Ascending aorta (tissue), 2 donors: ENCODE results near the gene CSMD2. TPM values are rescaled to one million over a fixed set of nuclear protein-coding genes. Genes with fewer than 3 reads are reported as not detected.
"Not testable (repeated sequence)": the region's sequence is repeated elsewhere in the genome, so short reads cannot be mapped to it uniquely, and the experiment has no call there.

Source experiments
- DNase-seq, 2 donors: peaks; one replicate each; pipeline ENCODE4 v3.0.0-alpha.2; 2019; ENCODE audit warnings: low spot score in 2 of 2
- H3K27ac ChIP-seq, 2 donors: fragments of 200-600 bp; sonication (generic); one replicate each; pipeline ENCODE4 v1.5.1; 2016 to 2017; ENCODE audit warnings: mild to moderate bottlenecking in 1 of 2
- H3K27me3 ChIP-seq: fragments of 200-600 bp; sonication (generic); one replicate; pipeline ENCODE4 v1.5.1; 2017
- H3K36me3 ChIP-seq, 2 donors: fragments of 200-600 bp; sonication (generic); one replicate each; pipeline ENCODE4 v1.5.1; 2016
- H3K4me1 ChIP-seq, 2 donors: fragments of 200-600 bp; sonication (generic); one replicate each; pipeline ENCODE4 v1.5.1; 2016 to 2017; ENCODE audit warnings: mild to moderate bottlenecking in 1 of 2
- H3K4me3 ChIP-seq, 2 donors: fragments of 200-600 bp; sonication (generic); one replicate each; pipeline ENCODE4 v1.5.1; 2016 to 2017; ENCODE audit warnings: mild to moderate bottlenecking in 1 of 2
- H3K9me3 ChIP-seq, 2 donors: fragments of 200-600 bp; sonication (generic); one replicate each; pipeline ENCODE4 v1.5.1; 2016
- intact Hi-C: fragments of 100-400 bp; cut with DNase I; formaldehyde crosslinking; loops from one replicate; pipeline ENCODE4 v1.15.1; 2023
- total RNA-seq: library from RNA; depleted of rRNA; stranded (reverse); fragments of >200 nt; gene quantifications from one replicate; pipeline ENCODE4 v1.1.0, GENCODE V29; 2016
- TF ChIP-seq, protein P1 (sequence below), 3 experiments: fragments of 200-600 bp in 2 of 3; fragments of 450-650 bp in 1 of 3; sonication (generic) in 2 of 3; IDR thresholded peaks; one replicate each; pipeline ENCODE4 v1.5.1; 2016 to 2019; ENCODE audit warnings: antibody characterized with exemption in 3 of 3, mild to moderate bottlenecking in 1 of 3, moderate library complexity in 1 of 3

The CSMD2 gene
- total RNA-seq, 1 donor from 2014 or later, result 10.9 TPM

DNA sequence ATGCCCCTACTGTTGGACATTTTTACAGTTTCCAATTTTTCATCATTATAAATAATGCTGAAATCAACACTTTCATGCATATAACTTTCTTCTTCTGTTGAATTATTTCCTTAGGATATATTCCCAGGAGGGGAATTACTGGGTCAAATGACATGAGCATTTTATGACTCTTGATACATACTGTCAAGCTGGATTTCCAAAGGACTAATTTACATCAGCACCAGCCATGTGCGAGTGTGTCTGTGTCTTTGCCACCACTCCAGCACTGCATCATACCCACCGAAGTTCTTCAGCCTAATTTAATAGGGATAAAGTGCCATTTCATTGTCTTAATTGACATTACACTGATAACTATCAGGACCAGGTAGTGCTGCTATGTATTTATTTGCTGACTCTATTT lies 146.7 kb downstream of the CSMD2 start:
- Histone ChIP-seq H3K36me3 (no peaks in the 10 kb centered on the region), H3K4me1 (no peaks in the 10 kb centered on the region), H3K27me3 (no peaks in the 10 kb centered on the region), H3K4me3 (no peak overlapping the region), H3K27ac (no peak overlapping the region), H3K9me3 (no peaks in the 10 kb centered on the region)
- DNase-seq, result no peak
- intact Hi-C loops, result loop anchor here (5.0 kb wide), 1 partner anchor 281 kb away; no protein-coding TSS in a partner anchor
- TF ChIP-seq, protein P1, sequence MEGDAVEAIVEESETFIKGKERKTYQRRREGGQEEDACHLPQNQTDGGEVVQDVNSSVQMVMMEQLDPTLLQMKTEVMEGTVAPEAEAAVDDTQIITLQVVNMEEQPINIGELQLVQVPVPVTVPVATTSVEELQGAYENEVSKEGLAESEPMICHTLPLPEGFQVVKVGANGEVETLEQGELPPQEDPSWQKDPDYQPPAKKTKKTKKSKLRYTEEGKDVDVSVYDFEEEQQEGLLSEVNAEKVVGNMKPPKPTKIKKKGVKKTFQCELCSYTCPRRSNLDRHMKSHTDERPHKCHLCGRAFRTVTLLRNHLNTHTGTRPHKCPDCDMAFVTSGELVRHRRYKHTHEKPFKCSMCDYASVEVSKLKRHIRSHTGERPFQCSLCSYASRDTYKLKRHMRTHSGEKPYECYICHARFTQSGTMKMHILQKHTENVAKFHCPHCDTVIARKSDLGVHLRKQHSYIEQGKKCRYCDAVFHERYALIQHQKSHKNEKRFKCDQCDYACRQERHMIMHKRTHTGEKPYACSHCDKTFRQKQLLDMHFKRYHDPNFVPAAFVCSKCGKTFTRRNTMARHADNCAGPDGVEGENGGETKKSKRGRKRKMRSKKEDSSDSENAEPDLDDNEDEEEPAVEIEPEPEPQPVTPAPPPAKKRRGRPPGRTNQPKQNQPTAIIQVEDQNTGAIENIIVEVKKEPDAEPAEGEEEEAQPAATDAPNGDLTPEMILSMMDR (IDR thresholded peaks at IDR 0.05), result no peak

DNA sequence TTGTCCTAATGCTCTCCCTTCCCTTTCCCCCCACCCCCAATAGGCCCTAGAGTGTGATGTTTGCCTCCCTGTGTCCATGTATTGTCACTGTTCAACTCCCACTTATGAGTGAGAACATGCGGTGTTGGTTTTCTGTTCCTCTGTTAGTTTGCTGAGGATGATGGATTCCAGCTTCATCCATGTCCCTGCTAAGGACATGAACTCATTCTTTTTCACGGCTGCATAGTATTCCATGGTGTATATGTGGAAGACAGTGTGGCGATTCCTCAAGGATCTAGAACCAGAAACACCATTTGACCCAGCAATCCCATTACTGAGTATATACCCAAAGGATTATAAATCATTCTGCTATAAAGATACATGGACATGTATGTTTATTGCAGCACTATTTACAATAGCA lies 148.7 kb downstream of the CSMD2 start:
- not testable (repeated sequence) for H3K27ac ChIP-seq, H3K4me1 ChIP-seq, H3K36me3 ChIP-seq, H3K9me3 ChIP-seq, H3K4me3 ChIP-seq, DNase-seq, H3K27me3 ChIP-seq
- intact Hi-C loops, result loop anchor here (5.0 kb wide), 1 partner anchor 279 kb away; no protein-coding TSS in a partner anchor

DNA sequence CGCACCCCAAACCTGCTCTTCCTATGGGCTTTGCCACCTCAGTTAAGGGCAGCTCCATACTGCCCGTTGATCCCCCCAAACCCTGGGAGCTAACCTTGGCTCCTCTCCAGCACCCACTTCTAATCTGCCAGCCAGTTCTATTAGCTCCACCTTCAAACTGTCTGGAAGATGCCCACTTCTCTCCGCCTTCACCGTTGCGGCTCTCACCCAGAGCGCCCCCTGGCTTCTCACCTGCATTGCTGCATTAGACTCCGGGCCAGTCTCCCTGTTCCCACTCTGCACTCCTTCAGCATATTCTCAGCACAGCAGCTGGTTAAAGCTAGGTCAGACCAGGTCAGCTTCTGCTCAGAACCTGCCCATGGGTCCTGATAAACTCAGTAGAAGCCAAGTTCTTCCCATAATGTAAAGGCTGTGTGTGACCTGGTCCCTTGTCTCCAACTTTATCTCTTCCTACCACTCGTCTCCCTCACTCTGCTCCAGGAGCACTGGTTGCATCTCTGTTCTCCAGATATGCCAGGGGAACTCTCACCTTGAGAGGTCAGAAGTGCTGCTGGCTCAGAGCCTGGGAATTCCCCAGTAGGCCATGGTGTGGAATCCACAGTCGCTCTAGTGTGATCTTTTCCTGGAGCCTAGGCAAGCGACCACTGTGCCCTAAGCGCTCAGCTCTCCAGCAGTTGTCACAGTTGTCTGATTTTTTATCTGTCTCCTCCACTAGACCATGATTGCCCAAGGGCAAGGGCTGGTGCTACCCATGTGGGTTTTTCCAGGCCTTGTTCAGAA lies 150.9 kb downstream of the CSMD2 start:
- Histone ChIP-seq H3K4me1 (no peaks in the 10 kb centered on the region), H3K27me3 (no peaks in the 10 kb centered on the region), H3K27ac (no peak overlapping the region), H3K36me3 (no peaks in the 10 kb centered on the region), H3K9me3 (no peaks in the 10 kb centered on the region), H3K4me3 (no peak overlapping the region)
- TF ChIP-seq, protein P1 (IDR thresholded peaks at IDR 0.05), result peak; percentile 35 to 70 (median 48)
- intact Hi-C loops, result no loop called here
- DNase-seq, result no peak

DNA sequence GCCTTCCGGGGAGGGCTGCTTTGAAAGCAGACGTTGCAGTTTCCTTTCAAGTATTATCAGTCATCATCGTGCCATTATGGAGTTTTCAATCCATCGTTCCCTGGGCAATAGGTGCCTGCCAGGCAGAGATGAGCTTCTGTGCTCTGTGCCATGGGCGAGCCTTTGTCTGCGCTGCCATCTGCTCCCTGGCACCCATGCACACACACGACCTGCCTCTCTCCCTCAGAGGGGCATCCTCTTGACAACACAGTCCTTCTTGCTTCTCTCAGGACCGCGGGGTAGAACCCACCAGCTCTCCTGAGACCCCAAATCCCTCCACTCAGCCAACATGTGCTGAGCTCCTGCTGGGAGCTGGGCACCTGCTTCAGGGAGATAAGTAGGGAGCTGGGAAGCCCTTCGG lies 151.9 kb downstream of the CSMD2 start:
- intact Hi-C loops, result no loop called here
- H3K9me3 ChIP-seq, result no peaks in the 10 kb centered on the region
- TF ChIP-seq, protein P1 (IDR thresholded peaks at IDR 0.05), result no peak

DNA sequence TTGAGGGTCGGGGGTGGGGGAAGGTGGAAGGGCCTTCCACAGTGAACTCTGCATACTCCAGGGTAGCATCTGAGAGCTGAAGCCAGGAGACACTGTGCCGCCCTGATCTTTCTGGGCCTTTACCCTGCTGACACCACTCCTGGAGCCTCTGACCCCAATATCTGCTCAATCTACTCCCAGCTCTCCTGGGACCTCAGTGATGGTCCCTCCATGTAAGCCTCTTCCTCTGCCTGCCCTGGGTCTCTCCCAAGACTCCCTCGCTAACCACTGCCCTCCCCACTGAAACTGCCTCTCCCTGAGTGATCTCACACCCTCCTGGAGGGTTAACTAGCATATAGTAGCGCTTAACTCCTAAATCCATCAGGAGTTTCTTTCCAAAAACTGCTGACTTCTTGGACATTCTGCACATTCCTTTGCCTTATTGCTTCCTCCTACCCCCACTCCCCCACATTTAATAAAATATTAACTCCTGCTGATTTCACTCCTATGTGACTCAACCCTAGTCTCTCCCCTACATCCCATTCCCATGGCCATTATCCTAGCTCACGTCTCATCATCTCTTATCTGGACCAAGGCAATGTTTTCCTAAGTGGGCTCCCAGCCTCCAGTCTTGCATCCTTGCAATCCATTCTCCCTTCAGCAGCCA lies 155.6 kb downstream of the CSMD2 start:
- Histone ChIP-seq H3K9me3 (no peaks in the 10 kb centered on the region), H3K27ac (no peak overlapping the region), H3K27me3 (no peaks in the 10 kb centered on the region), H3K4me3 (no peak overlapping the region), H3K36me3 (no peaks in the 10 kb centered on the region), H3K4me1 (no peaks in the 10 kb centered on the region)
- no peak for DNase-seq
- intact Hi-C loops, result no loop called here
- TF ChIP-seq, protein P1 (IDR thresholded peaks at IDR 0.05), result no peak

More for the DNA sequence above, 151.9 kb downstream of the CSMD2 start:
- Histone ChIP-seq H3K36me3 (no peaks in the 10 kb centered on the region), H3K4me3 (no peak overlapping the region), H3K27me3 (no peaks in the 10 kb centered on the region), H3K27ac (no peak overlapping the region), H3K4me1 (no peaks in the 10 kb centered on the region)
- no peak for DNase-seq

DNA sequence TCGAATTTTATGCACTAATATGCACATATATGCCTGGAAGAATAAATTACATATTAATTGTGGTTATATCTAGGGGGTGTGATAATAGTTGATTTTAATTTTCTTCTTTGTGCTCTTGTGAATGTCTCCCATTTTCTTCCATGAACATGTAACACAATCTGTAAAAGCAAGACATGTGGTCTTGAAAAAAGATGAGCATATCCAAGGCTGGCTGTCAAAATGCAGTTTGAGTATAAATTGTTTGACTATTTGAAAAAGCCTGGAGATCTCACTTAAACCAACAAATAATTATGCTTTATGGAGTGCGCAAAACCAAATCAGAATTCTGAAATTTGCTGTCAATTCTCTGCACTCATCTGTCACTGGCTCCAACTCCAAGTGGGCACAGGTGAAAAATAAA lies 157.3 kb downstream of the CSMD2 start:
- Histone ChIP-seq H3K27ac (no peak overlapping the region), H3K36me3 (no peaks in the 10 kb centered on the region), H3K9me3 (no peaks in the 10 kb centered on the region), H3K27me3 (no peaks in the 10 kb centered on the region), H3K4me1 (no peaks in the 10 kb centered on the region), H3K4me3 (no peak overlapping the region)
- TF ChIP-seq, protein P1 (IDR thresholded peaks at IDR 0.05), result no peak
- intact Hi-C loops, result no loop called here
- DNase-seq, result no peak
